Cardiac fibroblast (primary cell): Measurements from ENCODE around the gene GTF3C5.

Experiments used
- DNase-seq, 2 donors: peaks; one replicate each; pipeline versions ENCODE4 v3.0.0 to v3.0.0-alpha.2; 2010; ENCODE audit warnings: low read depth in 2 of 2
- H3K4me3 ChIP-seq, 2 donors: replicated peaks in 1 of 2; 1 replicate in 1 of 2; 2 replicates in 1 of 2; pipeline ENCODE4 v1.5.1; 2011; ENCODE audit warnings: low read depth in 2 of 2, low read length in 2 of 2, mild to moderate bottlenecking in 2 of 2, moderate library complexity in 1 of 2
- CTCF ChIP-seq: IDR thresholded peaks from one replicate; pipeline ENCODE4 v1.5.1; 2011; ENCODE audit warnings: low read depth, mild to moderate bottlenecking, low read length, inconsistent platforms

The GTF3C5 gene

GRCh38 chr9:133051281-133051900, 20.6 kb downstream of the GTF3C5 start:
- no peak for TF ChIP-seq CTCF
- H3K4me3 ChIP-seq: no peak overlapping the region
- DNase-seq: no peak

GRCh38 chr9:133051966-133052539, 21.3 kb downstream of the GTF3C5 start:
- DNase-seq: no peak
- no peak overlapping the region for H3K4me3 ChIP-seq
- no peak for TF ChIP-seq CTCF

GRCh38 chr9:133054194-133054890, 23.5 kb downstream of the GTF3C5 start:
- no peak for TF ChIP-seq CTCF
- H3K4me3 ChIP-seq: no peak overlapping the region
- DNase-seq: no peak

GRCh38 chr9:133054966-133055365, 24.2 kb downstream of the GTF3C5 start:
- DNase-seq: peak in 1 of 2 donors; percentile 35
- no peak overlapping the region for H3K4me3 ChIP-seq
- TF ChIP-seq CTCF: no peak

- no peak for DNase-seq
- H3K4me3 ChIP-seq: no peak overlapping the region
- no peak for TF ChIP-seq CTCF
Measured at GRCh38 chr9:133055788-133056420, 25.1 kb downstream of the GTF3C5 start.

- no peak for DNase-seq
- H3K4me3 ChIP-seq: no peak overlapping the region
- no peak for TF ChIP-seq CTCF
Measured at GRCh38 chr9:133056533-133056932, 25.7 kb downstream of the GTF3C5 start.
